Measurements from ENCODE around the gene CT45A3. TPM values are rescaled to one million over a fixed set of nuclear protein-coding genes. Genes with fewer than 3 reads are reported as not detected.
A peak's percentile ranks its signal among the peaks of the same experiment; 100 is the strongest.
"Not testable (repeated sequence)": the region's sequence is repeated elsewhere in the genome, so short reads cannot be mapped to it uniquely, and the experiment has no call there.

CT45A3 gene
- total RNA-seq, 1 experiment from 2014 or later: not detected

- no peaks in the 10 kb centered on the region for H3K9me3 ChIP-seq (ENCODE audit: insufficient read depth, low read depth)
- peaks cover 5% of the 10 kb centered on the region; the same call in 1 of the 2 replicates for H3K27me3 ChIP-seq (ENCODE audit: insufficient read depth, low read depth)
- H2AFZ ChIP-seq: no peak overlapping the region
- no peaks in the 10 kb centered on the region for H3K36me3 ChIP-seq (ENCODE audit: low read depth)
- no peaks in the 10 kb centered on the region for H4K20me1 ChIP-seq (ENCODE audit: insufficient read depth)
- no peaks in the 10 kb centered on the region for H3K4me1 ChIP-seq (replicated peaks; ENCODE audit: insufficient read depth)
- H3K27ac ChIP-seq: no peak overlapping the region
- POLR2A ChIA-PET (ENCODE audit: unreplicated experiment): no interaction called here
- no peaks in the 10 kb centered on the region for H3F3A ChIP-seq (ENCODE audit: insufficient read depth, low read depth)
- H3K9me2 ChIP-seq (ENCODE audit: insufficient read depth): no peaks in the 10 kb centered on the region
- TF ChIP-seq CTCF (conservative IDR thresholded peaks at IDR 0.05): peak; percentile 62
- TF ChIP-seq EZH2 (IDR thresholded peaks at IDR 0.05; ENCODE audit: low read depth): no peak
- CTCF ChIA-PET: interaction anchor here (0.8 kb wide), 1 partner anchor 289 kb away, joined by 3 read pairs; no protein-coding TSS in a partner anchor
- intact Hi-C loops (cut with micrococcal nuclease; ENCODE audit: unreplicated experiment): no loop called here
- H3K79me2 ChIP-seq (ENCODE audit: low read depth): no peaks in the 10 kb centered on the region
- no peak overlapping the region for H3K4me3 ChIP-seq
- H3K4me2 ChIP-seq: no peak overlapping the region
- BruUV-seq (replicated peaks): no TSS peak
- peak in 1 of 2 experiments; percentile 7 for DNase-seq
Measured at GRCh38 chrX:135740681-135741149, 27.3 kb downstream of the CT45A3 start.

GRCh38 chrX:135737366-135738071 lies 30.5 kb downstream of the CT45A3 start:
- Histone ChIP-seq H2AFZ (no peak overlapping the region), H3K27me3 (ENCODE audit: insufficient read depth, low read depth) (peaks cover 8% of the 10 kb centered on the region; the same call in 1 of the 2 replicates), H3K4me2 (no peak overlapping the region), H4K20me1 (ENCODE audit: insufficient read depth) (no peaks in the 10 kb centered on the region), H3K4me1 (replicated peaks; ENCODE audit: insufficient read depth) (no peaks in the 10 kb centered on the region), H3K4me3 (no peak overlapping the region), H3K36me3 (ENCODE audit: low read depth) (no peaks in the 10 kb centered on the region), H3K79me2 (ENCODE audit: low read depth) (no peaks in the 10 kb centered on the region), H3K27ac (no peak overlapping the region), H3K9me3 (ENCODE audit: insufficient read depth, low read depth) (no peaks in the 10 kb centered on the region), H3F3A (ENCODE audit: insufficient read depth, low read depth) (no peaks in the 10 kb centered on the region), H3K9me2 (ENCODE audit: insufficient read depth) (no peaks in the 10 kb centered on the region)
- ChIA-PET CTCF (no interaction called here), POLR2A (ENCODE audit: unreplicated experiment) (no interaction called here)
- intact Hi-C loops (cut with micrococcal nuclease; ENCODE audit: unreplicated experiment): no loop called here
- no peak for DNase-seq
- TF ChIP-seq CTCF (conservative IDR thresholded peaks at IDR 0.05): peak; percentile 37
- no peak for TF ChIP-seq EZH2 (IDR thresholded peaks at IDR 0.05; ENCODE audit: low read depth)
- BruUV-seq (replicated peaks): no TSS peak

GRCh38 chrX:135734666-135735065 lies 33.3 kb downstream of the CT45A3 start:
- intact Hi-C loops (cut with micrococcal nuclease; ENCODE audit: unreplicated experiment): not testable (repeated sequence)

More at GRCh38 chrX:135734666-135735065, 33.3 kb downstream of the CT45A3 start:
- H3K4me1 ChIP-seq (replicated peaks; ENCODE audit: insufficient read depth); H2AFZ ChIP-seq; BruUV-seq (replicated peaks); CTCF ChIA-PET; H3K27ac ChIP-seq; H3K4me3 ChIP-seq; H3F3A ChIP-seq (ENCODE audit: insufficient read depth, low read depth); H3K9me3 ChIP-seq (ENCODE audit: insufficient read depth, low read depth); DNase-seq; H3K4me2 ChIP-seq; H3K79me2 ChIP-seq (ENCODE audit: low read depth); POLR2A ChIA-PET (ENCODE audit: unreplicated experiment); H3K27me3 ChIP-seq (ENCODE audit: insufficient read depth, low read depth); H3K36me3 ChIP-seq (ENCODE audit: low read depth); H3K9me2 ChIP-seq (ENCODE audit: insufficient read depth); H4K20me1 ChIP-seq (ENCODE audit: insufficient read depth): not testable (repeated sequence)
